Measurements from ENCODE around the gene WDR64. TPM values are rescaled to one million over a fixed set of nuclear protein-coding genes. Genes with fewer than 3 reads are reported as not detected.

Gene WDR64
- polyA plus RNA-seq, 1 donor (not counting 4 experiments of a cell fraction or from before 2014, with no cell fraction given), result not detected

DNA sequence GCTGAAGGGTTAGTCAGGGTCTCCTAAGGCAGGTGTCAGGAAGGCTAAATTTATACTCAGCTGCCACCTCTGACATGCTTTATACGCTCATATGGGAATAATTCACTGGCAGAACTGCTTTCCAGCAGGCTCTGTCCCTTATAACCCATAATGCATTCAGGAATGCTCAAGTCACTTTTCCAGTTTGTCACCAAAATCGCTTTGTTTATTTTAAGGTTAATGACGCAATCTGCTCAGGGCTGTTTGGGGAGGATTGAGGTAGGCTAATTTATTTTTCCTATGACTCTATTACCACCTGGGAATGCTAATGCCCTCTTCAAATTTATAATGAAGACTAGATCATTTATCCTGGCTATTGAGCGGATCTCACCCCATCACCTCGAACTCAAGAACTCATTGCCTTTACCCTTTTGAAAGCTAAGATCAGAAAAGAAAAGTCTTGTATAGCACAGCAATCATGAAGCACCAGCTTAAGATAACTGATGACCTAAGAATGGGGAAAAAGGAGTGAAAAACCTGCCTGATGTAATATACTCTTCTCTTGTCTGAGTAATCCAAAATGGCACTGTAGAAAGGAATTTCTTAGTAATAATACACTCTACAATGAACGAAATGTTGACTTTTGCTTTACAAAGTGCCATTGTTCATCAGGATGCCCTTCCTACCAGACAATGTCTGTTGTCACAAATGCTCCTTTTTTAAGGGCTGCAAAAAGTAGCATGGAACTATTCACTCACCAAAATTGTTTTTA lies 98.0 kb downstream of the WDR64 start:
- no peaks in the 10 kb centered on the region for H3K27me3 ChIP-seq (ENCODE audit: control insufficient read depth, extremely low read depth, insufficient read depth, low read length)
- no peaks in the 10 kb centered on the region for H3K79me2 ChIP-seq (ENCODE audit: control insufficient read depth, insufficient read depth, low read length)
- no peaks in the 10 kb centered on the region for H3K9me3 ChIP-seq (ENCODE audit: control insufficient read depth, low read depth, low read length)
- TF ChIP-seq, protein P1, sequence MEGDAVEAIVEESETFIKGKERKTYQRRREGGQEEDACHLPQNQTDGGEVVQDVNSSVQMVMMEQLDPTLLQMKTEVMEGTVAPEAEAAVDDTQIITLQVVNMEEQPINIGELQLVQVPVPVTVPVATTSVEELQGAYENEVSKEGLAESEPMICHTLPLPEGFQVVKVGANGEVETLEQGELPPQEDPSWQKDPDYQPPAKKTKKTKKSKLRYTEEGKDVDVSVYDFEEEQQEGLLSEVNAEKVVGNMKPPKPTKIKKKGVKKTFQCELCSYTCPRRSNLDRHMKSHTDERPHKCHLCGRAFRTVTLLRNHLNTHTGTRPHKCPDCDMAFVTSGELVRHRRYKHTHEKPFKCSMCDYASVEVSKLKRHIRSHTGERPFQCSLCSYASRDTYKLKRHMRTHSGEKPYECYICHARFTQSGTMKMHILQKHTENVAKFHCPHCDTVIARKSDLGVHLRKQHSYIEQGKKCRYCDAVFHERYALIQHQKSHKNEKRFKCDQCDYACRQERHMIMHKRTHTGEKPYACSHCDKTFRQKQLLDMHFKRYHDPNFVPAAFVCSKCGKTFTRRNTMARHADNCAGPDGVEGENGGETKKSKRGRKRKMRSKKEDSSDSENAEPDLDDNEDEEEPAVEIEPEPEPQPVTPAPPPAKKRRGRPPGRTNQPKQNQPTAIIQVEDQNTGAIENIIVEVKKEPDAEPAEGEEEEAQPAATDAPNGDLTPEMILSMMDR (optimal IDR thresholded peaks at IDR 0.05 in 1 of 3, IDR thresholded peaks at IDR 0.05 in 1 of 3, conservative IDR thresholded peaks at IDR 0.05 in 1 of 3; ENCODE audit: extremely low read depth in 1 of 3, insufficient read depth in 2 of 3, low read length in 3 of 3), result no peak
- no peak for TF ChIP-seq EZH2 (IDR thresholded peaks at IDR 0.05; ENCODE audit: low read length)
- H3K9ac ChIP-seq (ENCODE audit: control insufficient read depth, extremely low read depth, insufficient read depth, low read length), result no peak overlapping the region
- H3K4me1 ChIP-seq (ENCODE audit: control insufficient read depth, extremely low read depth, insufficient read depth, low read length), result peaks cover 11% of the 10 kb centered on the region
- H3K27ac ChIP-seq (ENCODE audit: control insufficient read depth, insufficient read depth, low read length), result no peak overlapping the region
- FAIRE-seq (no peak), DNase-seq (ENCODE audit: low read depth, low spot score) (no peak)
- no peaks in the 10 kb centered on the region for H3K36me3 ChIP-seq (ENCODE audit: control insufficient read depth in 2 of 2, extremely low read depth in 1 of 2, insufficient read depth in 2 of 2, low read length in 2 of 2)
- H4K20me1 ChIP-seq (ENCODE audit: control insufficient read depth, extremely low read depth, insufficient read depth, low read length), result no peaks in the 10 kb centered on the region
- H3K4me2 ChIP-seq (ENCODE audit: control insufficient read depth, extremely low read depth, insufficient read depth, low read depth, low read length), result peak overlapping the region; percentile 73
- dilution Hi-C loops (cut with MboI; ENCODE audit: extremely low pct_ligation_motif_present, low sequenced_read_pairs), result no loop called here
- peak overlapping the region in 1 of 3 experiments; percentile 54 for H3K4me3 ChIP-seq (ENCODE audit: control insufficient read depth in 2 of 3, extremely low read depth in 1 of 3, insufficient read depth in 2 of 3, low read depth in 1 of 3, low read length in 3 of 3)
- no peaks in the 10 kb centered on the region for H3K9me1 ChIP-seq (ENCODE audit: control insufficient read depth, extremely low read depth, insufficient read depth, low read length)
- peak overlapping the region; percentile 72 for H2AFZ ChIP-seq (ENCODE audit: control insufficient read depth, low read length)

DNA sequence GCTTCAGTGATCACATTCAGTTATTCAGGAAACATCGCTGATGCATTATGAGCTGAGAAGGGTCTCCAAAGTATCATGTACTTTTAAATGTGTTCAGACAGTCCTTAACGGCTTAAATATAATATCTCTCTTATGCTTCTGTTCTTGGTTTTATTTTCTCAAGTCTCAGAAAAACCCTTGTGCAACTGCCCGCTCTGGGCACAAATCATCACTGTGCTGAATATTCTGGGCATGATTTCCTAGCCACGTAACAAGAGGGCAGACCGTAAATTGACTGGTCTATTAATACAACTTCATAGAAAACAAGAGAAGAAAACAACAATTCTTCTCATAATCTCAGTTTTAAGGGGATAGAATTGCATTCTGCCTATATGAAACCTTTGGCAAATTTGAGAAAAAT lies 99.4 kb downstream of the WDR64 start:
- no peak for DNase-seq (ENCODE audit: low read depth, low spot score)
- no peaks in the 10 kb centered on the region for H3K79me2 ChIP-seq (ENCODE audit: control insufficient read depth, insufficient read depth, low read length)
- dilution Hi-C loops (cut with MboI; ENCODE audit: extremely low pct_ligation_motif_present, low sequenced_read_pairs), result no loop called here
- no peak overlapping the region for H3K9ac ChIP-seq (ENCODE audit: control insufficient read depth, extremely low read depth, insufficient read depth, low read length)
- no peak for FAIRE-seq
- H3K4me3 ChIP-seq (ENCODE audit: control insufficient read depth in 2 of 3, extremely low read depth in 1 of 3, insufficient read depth in 2 of 3, low read depth in 1 of 3, low read length in 3 of 3), result no peak overlapping the region
- no peaks in the 10 kb centered on the region for H3K36me3 ChIP-seq (ENCODE audit: control insufficient read depth in 2 of 2, extremely low read depth in 1 of 2, insufficient read depth in 2 of 2, low read length in 2 of 2)
- H2AFZ ChIP-seq (ENCODE audit: control insufficient read depth, low read length), result no peak overlapping the region
- peaks cover 11% of the 10 kb centered on the region for H3K4me1 ChIP-seq (ENCODE audit: control insufficient read depth, extremely low read depth, insufficient read depth, low read length)
- H3K9me3 ChIP-seq (ENCODE audit: control insufficient read depth, low read depth, low read length), result no peaks in the 10 kb centered on the region
- H4K20me1 ChIP-seq (ENCODE audit: control insufficient read depth, extremely low read depth, insufficient read depth, low read length), result no peaks in the 10 kb centered on the region
- no peaks in the 10 kb centered on the region for H3K9me1 ChIP-seq (ENCODE audit: control insufficient read depth, extremely low read depth, insufficient read depth, low read length)
- H3K27ac ChIP-seq (ENCODE audit: control insufficient read depth, insufficient read depth, low read length), result no peak overlapping the region
- no peaks in the 10 kb centered on the region for H3K27me3 ChIP-seq (ENCODE audit: control insufficient read depth, extremely low read depth, insufficient read depth, low read length)
- TF ChIP-seq, protein P1 (optimal IDR thresholded peaks at IDR 0.05 in 1 of 3, IDR thresholded peaks at IDR 0.05 in 1 of 3, conservative IDR thresholded peaks at IDR 0.05 in 1 of 3; ENCODE audit: extremely low read depth in 1 of 3, insufficient read depth in 2 of 3, low read length in 3 of 3), result no peak
- no peak for TF ChIP-seq EZH2 (IDR thresholded peaks at IDR 0.05; ENCODE audit: low read length)
- no peak overlapping the region for H3K4me2 ChIP-seq (ENCODE audit: control insufficient read depth, extremely low read depth, insufficient read depth, low read depth, low read length)
